Measurements from ENCODE around the gene MARS1.

Gene MARS1

GRCh38 chr12:57528831-57529555, 41.1 kb downstream of the MARS1 start:
- no peak for DNase-seq (ENCODE audit: low read depth, low spot score)

GRCh38 chr12:57529831-57530230, 42.0 kb downstream of the MARS1 start:
- DNase-seq (ENCODE audit: low read depth, low spot score), result no peak

- no peak for DNase-seq (ENCODE audit: low read depth, low spot score)
Measured at GRCh38 chr12:57530396-57531142, 42.7 kb downstream of the MARS1 start.

DNA sequence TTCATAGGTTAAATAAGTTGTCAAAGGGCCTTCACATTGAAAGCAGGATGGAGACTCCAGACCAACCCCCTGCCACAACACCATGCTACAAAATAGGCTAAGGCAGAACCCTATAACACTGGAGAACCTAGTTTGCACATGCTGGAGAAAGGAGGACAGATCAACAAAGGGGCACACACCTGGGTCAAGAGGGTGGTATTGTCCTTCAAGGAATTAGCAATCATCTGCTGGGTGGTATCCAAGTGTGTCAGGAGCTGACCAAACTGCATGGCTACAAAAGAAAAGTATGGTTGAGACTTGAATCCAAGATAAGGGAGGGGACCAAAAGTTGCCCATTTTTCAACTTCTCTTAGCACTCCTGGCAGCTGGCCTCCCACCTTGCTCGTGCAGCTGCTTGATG, 44.0 kb downstream of the MARS1 start:
- no peak for DNase-seq (ENCODE audit: low read depth, low spot score)

DNA sequence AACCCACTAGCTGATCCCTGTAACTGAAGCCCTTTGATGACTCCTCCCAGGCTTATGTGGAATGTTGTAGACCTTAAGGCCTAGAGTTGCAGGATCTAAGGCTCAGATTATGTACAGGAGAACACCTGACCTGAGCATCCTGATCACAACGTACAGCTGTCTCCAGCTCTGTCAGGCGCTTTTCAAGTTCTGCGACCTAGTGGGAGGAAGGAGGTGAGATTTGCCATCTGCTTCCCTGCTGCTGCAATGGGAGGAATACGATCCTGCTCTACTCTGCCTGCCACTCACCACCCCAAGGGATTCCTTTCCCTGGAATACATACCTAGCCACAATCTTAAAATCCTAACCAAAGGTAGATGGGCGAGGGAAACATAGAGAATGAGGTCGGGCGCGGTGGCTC, 45.2 kb downstream of the MARS1 start:
- no peak for DNase-seq (ENCODE audit: low read depth, low spot score)

DNA sequence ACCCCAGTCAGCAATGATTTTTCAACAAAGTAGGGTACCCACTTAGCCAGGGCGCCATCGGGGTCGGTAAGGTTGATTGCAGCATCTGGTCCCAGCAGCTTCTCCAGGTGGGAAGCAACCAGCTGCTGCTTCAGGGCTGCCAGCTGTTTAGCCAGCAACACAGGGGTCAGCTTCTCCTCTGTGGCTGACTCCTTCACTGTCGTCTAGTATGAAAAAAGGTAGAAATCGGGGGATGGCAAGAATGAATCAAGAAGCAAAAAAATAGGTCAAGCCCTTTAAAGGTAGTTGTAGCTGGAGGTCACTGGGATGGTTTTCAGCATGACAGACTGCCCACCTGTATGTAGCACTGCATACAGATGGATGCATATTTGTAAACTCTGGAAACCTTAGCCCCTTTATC, 46.4 kb downstream of the MARS1 start:
- no peak for DNase-seq (ENCODE audit: low read depth, low spot score)

- no peak for DNase-seq (ENCODE audit: low read depth, low spot score)
Measured at GRCh38 chr12:57534991-57535543, 47.2 kb downstream of the MARS1 start.

GRCh38 chr12:57535764-57536596, 48.1 kb downstream of the MARS1 start:
- DNase-seq (ENCODE audit: low read depth, low spot score), result no peak

- DNase-seq (ENCODE audit: low read depth, low spot score), result no peak
Measured at GRCh38 chr12:57536597-57536942, 48.7 kb downstream of the MARS1 start.

DNA sequence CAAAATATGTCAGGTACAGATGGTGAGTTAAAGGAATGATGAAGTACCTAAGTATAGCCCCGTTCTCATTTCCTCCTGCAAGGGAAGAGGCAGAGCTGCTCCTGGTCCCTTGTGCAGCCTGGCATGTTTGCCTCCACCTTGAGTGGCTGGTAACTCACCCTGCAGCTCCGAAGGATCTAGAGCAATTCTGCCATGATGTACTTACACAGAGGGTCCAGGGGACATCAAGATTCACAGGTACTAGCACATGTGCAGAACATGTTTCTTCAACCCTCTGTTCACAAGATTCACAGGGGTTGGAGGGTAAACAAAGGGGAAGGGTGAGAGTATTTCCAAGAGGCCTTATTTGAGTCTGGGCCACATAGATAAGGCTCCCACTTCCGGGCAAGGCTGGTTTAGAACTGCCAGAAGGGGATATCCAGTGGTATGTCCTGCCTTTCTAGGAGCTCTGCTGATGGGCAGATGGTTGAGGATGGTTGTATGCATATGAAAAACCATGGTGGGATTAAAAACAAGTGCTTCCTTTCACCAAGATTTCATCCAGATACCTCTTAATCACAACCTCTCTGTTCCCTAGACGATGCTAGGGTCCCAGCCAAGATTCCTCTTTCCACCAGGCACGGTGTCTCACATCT, 51.4 kb downstream of the MARS1 start:
- no peak for DNase-seq (ENCODE audit: low read depth, low spot score)

DNA sequence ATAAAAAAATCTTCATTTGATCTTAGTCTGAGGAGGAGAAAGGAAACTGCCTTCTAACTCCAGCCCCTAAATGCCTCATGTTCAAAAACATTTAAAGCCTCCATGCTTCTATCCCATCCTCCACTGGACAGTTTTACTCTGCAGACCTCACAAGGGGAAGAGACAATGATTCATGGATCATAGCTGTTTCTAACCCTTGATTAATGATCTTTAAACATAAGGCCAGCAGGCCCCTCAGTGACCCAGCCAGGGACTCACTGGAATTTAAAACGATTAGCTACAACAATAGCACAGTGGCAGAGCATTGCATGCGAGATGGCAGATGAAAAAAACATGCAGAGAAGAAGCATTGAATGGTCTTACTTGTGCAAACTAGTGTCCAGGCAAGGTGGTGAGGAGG, 53.1 kb downstream of the MARS1 start:
- DNase-seq (ENCODE audit: low read depth, low spot score), result no peak

- DNase-seq (ENCODE audit: low read depth, low spot score), result no peak
Measured at GRCh38 chr12:57541717-57542116, 53.8 kb downstream of the MARS1 start.

- DNase-seq (ENCODE audit: low read depth, low spot score), result no peak
Measured at GRCh38 chr12:57543581-57543980, 55.7 kb downstream of the MARS1 start.

DNA sequence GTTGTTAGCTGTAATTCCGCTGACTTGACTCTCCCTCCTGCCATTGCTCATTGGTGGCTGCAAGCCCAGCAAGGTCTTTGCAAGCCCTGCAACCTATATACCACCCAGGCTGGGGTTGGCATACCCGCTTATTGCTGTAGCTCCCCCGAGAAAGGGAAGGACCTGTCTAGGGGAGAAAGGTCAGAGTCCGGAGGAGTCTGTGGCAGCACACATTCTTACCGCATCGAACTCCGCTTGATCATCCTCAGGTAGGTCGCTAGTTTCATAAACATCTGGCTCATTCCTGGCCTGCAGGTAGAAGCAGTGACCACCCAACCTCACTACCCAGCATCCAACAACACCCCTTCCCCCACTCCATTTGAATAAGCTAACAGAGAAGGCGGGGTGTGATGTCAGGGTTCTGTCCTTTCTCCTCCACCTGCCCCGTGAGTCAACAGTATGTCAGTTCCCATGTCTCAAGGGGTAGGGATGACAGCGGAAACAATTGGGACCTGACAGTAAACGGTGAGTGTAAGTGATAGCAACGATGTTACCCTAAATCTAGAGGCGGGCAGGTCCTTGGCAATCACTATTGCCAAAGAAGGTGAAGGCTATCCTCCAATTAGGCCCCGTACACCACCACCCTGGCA, 58.1 kb downstream of the MARS1 start:
- no peak for DNase-seq (ENCODE audit: low read depth, low spot score)

GRCh38 chr12:57546438-57547287, 58.8 kb downstream of the MARS1 start, which contains the start of gene DCTN2:
TSS of gene DCTN2 (minus strand) at chr12:57547192. CDS start at chr12:57547063, 129 bp downstream.
- DNase-seq (ENCODE audit: low read depth, low spot score), result peak; percentile 98

DNA sequence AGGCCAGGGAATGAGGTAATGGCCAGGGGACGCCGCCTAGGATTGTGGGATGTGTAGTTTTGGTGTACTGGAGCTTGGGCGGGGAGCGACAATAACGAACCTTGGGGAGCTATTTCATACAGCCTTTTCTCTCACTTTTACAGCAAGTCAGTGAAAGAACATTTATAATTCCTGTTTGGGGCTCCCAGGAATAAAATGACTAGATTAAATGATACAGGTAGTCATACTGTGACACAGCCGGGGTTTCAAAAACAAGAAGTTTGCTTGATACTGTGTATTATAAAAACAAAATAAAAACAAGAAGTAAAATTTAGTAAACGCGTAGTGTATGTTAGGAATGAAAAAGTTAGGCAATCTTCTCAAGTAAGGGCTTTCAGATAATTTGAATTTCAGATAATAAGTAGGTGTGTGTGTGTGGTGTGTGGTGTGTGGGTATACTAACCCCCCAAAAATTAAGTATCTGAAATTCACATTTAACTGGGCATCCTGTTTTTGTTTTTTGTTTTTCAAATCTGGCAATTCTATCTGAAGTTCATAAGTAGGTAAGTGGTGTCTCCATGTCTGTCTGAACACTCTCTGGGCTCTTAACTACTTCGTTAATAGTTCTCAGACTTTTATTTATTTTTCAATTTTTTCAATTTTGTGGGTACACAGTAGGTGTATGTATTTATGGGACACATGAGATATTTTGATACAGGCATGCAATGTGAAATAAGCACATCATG, 59.6 kb downstream of the MARS1 start:
- DNase-seq (ENCODE audit: low read depth, low spot score), result no peak

DNA sequence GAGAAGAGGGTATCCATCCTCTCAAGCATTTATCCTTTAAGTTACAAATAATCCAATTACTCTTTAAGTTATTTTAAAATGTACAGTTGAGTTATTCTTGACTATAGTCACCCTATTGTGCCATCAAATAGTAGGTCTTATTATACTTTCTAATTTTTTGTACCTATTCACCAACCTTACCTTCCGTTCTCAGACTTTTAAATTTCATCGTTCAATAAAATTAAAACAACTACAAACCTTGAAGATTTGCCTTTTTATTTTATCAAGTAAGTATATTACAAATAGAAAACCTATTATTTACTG, 60.1 kb downstream of the MARS1 start:
- no peak for DNase-seq (ENCODE audit: low read depth, low spot score)

DNA sequence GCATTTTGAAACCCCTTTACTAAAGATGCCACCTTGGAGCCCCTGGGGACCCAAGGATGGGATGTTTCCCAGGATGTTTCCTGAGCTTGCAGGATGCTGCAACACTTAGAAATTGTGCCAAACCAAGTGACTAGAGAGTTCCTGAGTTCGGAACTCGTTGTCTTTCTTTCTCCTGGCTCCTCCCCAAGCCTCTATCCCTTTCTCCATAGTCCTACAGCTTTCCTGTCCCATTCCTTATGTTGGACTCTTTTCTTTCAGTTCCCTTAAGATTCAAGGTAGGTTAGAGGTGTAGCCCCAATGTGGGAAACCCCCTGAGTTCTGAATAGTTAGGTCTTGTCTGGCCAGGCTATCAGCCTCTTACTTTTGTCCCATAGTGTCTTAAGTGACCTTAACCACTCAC, 60.6 kb downstream of the MARS1 start:
- no peak for DNase-seq (ENCODE audit: low read depth, low spot score)

- DNase-seq (ENCODE audit: low read depth, low spot score), result no peak
Measured at GRCh38 chr12:57549203-57549908, 61.5 kb downstream of the MARS1 start.
